A172 (cell line): ENCODE data around the gene ARPC4. TPM values are rescaled to one million over a fixed set of nuclear protein-coding genes. Genes with fewer than 3 reads are reported as not detected.

Experiments
- DNase-seq: peaks from one replicate; pipeline ENCODE4 v3.0.0-alpha.2; 2015; ENCODE audit warnings: low spot score
- total RNA-seq: library from RNA; depleted of rRNA; stranded (reverse); fragments of >200 nt; shearing (Covaris generic); gene quantifications from 2 replicates; pipeline ENCODE4 v1.2.3, GENCODE V29; 2014; rRNA removed

ARPC4 gene
- total RNA-seq, 1 experiment from 2014 or later: 196 TPM

DNA sequence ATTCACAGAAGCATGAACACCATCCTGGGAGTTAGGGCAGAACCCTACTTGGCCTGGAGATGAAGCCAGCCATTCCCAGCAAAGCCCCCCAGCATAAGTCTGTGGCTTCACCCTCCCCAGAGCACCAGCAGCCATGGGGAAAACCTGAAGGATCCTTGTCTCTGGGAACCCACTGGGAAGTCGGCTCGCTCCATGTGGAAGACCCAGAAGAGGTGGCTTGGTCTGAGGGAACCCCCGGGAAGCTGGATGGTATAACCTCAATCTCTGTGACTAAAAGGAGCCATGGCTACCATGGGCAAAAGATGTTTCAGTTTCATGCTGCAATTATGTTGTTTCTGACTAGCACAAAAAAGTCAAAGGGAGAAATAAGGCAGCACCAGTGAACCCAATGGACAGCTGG, 62.7 kb downstream of the ARPC4 start:
- no peak for DNase-seq

Other genes starting within 250 kb of the ARPC4 start
- gene LHFPL4, start 239.3 kb upstream of the ARPC4 start, total RNA-seq: not detected in 2 replicates
- gene MTMR14, start 143.6 kb upstream of the ARPC4 start, total RNA-seq: 41.3 and 54.1 TPM in 2 replicates
- not detected in 2 replicates for gene CPNE9, start 89.2 kb upstream of the ARPC4 start, total RNA-seq
- gene BRPF1, start 61.3 kb upstream of the ARPC4 start, total RNA-seq: 13.8 and 18.4 TPM in 2 replicates
- 27.5 and 37.9 TPM in 2 replicates for gene OGG1, start 43.1 kb upstream of the ARPC4 start, total RNA-seq
- gene CAMK1, start 23.1 kb upstream of the ARPC4 start, total RNA-seq: 78.3 and 82.6 TPM in 2 replicates
- 150 and 167 TPM in 2 replicates for gene TADA3, start 609 bp upstream of the ARPC4 start, total RNA-seq
- 10.2 and 15.6 TPM in 2 replicates for gene TTLL3, start 17.2 kb downstream of the ARPC4 start, total RNA-seq
- 50.4 and 56.3 TPM in 2 replicates for gene RPUSD3, start 50.9 kb downstream of the ARPC4 start, total RNA-seq
- not detected in 2 replicates for gene CIDEC, start 87.2 kb downstream of the ARPC4 start, total RNA-seq
- gene JAGN1, start 97.5 kb downstream of the ARPC4 start, total RNA-seq: 40.5 and 56.0 TPM in 2 replicates
- 0.81 and 1.3 TPM in 2 replicates for gene IL17RE, start 109.8 kb downstream of the ARPC4 start, total RNA-seq
- 50.6 and 58.7 TPM in 2 replicates for gene IL17RC, start 124.0 kb downstream of the ARPC4 start, total RNA-seq
- 14.5 and 16.1 TPM in 2 replicates for gene CRELD1, start 140.8 kb downstream of the ARPC4 start, total RNA-seq
- gene PRRT3, start 159.3 kb downstream of the ARPC4 start, total RNA-seq: 3.4 and 4.2 TPM in 2 replicates
- 108 and 130 TPM in 2 replicates for gene EMC3, start 193.8 kb downstream of the ARPC4 start, total RNA-seq
- 36.1 and 41.3 TPM in 2 replicates for gene FANCD2, start 233.4 kb downstream of the ARPC4 start, total RNA-seq